Measurements from ENCODE around the gene ZNF98.

The ZNF98 gene

DNA sequence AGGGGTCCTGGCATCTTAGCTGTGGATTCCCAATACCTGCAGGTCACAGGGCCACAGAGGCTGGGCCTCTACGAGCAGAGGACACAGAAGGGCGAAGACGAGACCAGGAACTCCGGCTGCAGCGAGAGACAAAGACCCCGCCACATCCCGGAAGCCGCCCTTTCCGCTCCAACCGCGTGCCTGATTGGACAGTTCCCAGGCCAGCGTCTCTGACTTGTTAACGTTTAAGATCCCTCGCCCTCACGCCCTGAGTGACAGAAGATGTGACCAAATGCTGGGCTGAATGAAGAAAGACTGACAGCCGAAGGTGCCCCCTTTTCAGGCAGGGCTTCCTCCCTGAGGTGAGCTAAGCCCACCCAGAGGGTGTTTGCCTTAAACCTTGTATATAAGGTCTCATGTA is at the start of gene ZNF98:
Gene ZNF98 (minus strand): TSS at position 136 of the 400 bp plus-strand sequence. CDS start 122 bp downstream, at position 14.
- no peak for DNase-seq (ENCODE audit: low read depth, low spot score)

GRCh38 chr19:22446605-22447004 is 24.5 kb upstream of the ZNF98 start:
- DNase-seq (ENCODE audit: low read depth, low spot score): no peak

DNA sequence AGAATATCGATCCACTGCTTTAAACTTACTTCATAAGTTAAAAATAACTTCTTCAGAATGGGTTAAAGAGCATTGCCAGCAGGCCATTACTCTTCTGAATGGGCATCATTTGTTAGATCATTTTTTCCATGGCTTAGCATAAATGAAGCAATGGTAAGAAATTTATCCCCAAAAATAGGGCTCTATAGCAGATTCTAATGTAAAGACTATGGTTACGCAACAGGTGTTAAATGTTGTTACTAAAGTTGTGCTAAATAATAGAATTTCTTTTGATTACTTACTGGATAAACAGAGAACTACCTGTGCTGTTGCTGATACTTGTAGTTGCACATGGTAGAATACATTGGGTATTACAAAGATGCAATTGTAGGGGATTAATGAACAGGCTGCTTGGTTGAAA is 15.9 kb upstream of the ZNF98 start:
- no peak for DNase-seq (ENCODE audit: low read depth, low spot score)

DNA sequence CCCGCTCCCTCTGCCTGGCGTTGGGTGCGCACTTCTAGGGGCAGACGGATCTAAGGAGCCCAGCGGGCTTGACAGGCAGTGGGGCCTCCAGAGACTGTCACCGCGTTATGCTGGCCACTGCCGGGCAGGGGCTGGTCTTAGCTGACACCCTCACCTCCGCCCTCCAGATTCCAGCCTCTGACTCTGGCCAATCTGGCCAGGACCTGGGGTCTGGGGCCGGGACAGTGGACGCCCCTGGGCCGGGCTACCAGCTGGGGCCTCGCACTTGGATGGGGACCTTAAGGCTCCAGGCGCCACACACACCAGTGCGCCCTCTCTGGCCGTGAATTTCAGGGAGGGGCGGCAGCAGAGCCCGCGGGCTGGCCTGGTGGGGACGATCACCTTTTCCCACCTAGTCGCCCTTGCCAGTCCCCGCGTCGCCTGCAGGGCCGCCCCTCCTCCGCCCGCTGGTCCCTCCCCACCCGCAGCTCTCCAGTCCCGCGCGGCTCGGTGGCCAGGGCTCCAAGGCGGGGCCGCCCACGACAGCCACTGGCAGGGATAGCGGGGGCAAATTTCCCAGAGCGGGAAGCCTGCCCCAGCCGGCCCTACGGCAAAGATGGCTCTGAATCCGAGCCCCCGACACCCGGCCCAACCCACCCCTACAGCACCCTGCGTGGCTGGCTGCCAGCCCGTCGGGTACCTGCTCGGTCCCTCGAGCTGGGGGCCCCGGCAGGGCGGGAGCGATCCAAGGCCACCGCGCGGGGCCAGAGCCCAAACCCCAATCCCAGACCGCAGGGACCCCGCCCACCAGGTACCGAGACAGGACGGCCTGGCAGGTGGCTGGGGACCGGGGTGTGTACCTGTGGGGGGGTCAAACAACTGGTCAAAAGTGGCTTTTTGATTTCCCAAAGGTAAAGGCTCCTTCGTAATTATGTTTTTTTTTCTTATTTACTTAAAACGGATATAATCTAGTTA is 6.1 kb upstream of the ZNF98 start:
- DNase-seq (ENCODE audit: low read depth, low spot score): no peak

- no peak for DNase-seq (ENCODE audit: low read depth, low spot score)
Observed at GRCh38 chr19:22427547-22427946, 5.4 kb upstream of the ZNF98 start.

GRCh38 chr19:22426901-22427300 is 4.8 kb upstream of the ZNF98 start:
- no peak for DNase-seq (ENCODE audit: low read depth, low spot score)

GRCh38 chr19:22421797-22422196 is 349 bp downstream of the ZNF98 start:
- no peak for DNase-seq (ENCODE audit: low read depth, low spot score)

- DNase-seq (ENCODE audit: low read depth, low spot score): no peak
Observed at GRCh38 chr19:22354665-22355064, 67.5 kb downstream of the ZNF98 start.

Data from iPS DF 19.7 (cell line).